GM19372 (cell line): Measurements from ENCODE around the gene LRP5.

Source experiments
- ATAC-seq: cut with Tn5 transposase; IDR thresholded peaks from one replicate; pipeline ENCODE4 v1.9.1; 2021; ENCODE audit warnings: mild to moderate bottlenecking, low read depth, moderate library complexity; ENCODE audit not compliant: unreplicated experiment

The LRP5 gene

DNA sequence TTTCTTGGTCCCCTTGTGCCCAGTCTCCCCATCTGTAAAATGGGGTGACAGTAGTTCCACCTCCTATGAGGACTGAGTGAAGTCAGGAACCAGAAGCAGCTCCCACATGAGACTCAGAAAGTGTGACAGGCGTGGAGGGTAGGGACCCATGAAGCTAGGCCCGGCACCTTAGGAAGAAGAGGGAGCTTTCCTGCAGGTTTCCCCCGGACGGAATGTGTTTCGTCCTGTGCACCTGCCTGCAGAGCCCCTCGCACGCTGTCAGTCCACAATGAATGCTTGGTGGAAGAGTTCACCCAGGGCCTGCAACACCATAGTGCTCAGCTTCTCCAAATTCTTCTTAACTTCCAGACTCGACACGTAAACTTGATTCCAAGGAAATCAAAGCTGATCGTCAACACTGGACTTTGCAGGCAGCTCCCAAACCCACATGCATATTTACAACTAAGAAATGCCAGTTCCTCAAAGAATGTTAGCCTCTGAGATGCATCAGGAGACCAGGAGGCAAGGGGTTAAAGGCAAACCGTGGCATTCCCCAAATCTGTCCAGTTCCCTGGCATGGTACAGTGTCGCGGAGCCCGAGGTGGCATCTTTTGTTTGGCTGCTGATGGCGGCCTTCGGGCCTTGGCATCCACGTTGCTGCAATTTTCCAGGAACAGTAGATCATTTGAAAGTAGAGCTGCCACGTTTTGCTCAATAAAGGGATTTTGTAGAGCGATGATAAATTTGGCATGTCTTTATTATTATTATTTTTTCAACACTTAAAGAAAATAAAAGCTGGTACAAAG is 15.4 kb downstream of the LRP5 start:
- no peak for ATAC-seq

DNA sequence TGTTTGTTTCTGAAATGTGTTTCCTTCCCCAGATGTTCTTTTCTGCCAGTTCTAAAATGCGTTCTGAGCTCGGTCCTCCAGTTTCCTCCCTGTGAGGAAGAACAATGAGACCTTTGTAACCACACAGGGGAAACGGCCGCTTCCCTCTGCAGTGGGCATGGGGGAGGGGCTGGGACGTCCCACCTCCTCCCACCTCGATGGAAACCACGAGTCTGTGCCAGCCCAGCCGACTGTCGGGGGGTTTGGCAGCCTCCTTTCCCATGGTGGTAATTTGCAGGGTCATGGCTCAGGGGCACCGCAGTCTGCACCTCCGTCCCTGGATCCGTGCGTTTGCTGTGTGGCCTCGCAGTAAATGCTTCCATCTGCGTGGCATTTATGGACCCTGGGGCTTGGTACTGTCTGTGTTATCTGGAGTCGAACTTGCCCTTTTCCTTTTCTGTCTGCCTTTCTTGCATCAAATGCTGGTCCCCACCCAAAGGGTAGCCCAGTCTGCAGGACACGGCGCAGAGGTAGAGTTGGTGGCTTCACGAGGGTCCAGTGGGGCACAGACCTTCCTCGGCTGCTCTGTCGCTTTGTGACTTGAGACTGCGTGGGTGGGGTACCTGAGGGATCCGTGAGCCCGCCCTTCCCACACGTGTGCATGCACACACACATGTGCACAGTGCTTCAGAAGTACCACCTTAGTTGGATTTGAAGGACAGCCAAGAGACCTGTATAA is 16.1 kb downstream of the LRP5 start:
- ATAC-seq: no peak

DNA sequence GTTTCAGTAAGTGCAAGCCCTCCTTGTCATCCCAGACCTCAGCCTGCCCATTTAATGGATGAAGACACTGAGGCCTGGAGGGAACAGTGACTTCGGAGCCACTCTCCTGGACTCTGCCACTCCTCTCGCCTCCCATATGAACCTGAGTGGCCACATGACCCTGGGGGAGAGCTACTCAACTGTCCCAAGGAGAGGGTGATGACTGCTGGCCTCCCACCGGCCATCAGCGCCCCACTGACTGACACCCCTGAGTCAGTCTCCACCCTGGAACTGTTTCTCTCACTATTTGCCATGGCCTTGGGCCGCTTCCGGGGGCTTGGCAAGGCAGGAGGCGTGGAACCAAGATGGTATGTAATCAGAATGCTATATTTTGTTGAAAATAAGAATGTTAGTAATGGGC is 17.1 kb downstream of the LRP5 start:
- no peak for ATAC-seq

DNA sequence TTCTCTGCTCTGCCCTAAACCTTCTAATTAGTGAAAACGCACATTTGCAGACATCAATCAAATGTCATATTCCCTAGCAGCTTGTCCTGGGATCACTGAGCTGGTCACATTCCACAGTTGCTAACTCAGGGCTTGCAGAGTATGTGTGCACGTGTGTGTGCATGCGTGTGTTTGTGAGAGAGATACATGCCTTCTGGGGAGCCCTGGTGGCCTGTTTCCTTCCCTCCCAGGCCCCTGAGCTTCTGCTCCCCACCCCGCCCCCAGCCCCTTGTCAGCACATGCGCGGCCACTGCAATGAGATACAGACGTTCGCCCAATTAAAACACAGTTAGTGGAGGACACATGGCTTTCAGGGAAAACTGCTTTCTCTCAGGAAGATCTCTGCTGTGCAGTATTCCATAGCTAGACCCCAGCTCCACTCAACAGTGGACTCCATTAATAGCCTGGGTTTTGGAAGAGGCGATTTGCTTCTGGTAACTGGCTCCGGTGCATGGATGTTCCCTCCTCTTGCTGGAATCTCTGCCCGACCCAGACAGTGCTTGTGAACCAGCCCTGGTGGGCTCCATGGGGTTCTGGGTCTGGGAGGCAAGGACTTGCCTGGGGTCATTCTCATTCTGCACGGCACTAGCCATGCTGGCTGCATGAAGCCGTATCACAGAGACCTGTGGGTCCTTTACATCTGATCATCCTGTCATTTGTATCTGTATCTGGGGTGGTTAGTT is 17.7 kb downstream of the LRP5 start:
- ATAC-seq: no peak

DNA sequence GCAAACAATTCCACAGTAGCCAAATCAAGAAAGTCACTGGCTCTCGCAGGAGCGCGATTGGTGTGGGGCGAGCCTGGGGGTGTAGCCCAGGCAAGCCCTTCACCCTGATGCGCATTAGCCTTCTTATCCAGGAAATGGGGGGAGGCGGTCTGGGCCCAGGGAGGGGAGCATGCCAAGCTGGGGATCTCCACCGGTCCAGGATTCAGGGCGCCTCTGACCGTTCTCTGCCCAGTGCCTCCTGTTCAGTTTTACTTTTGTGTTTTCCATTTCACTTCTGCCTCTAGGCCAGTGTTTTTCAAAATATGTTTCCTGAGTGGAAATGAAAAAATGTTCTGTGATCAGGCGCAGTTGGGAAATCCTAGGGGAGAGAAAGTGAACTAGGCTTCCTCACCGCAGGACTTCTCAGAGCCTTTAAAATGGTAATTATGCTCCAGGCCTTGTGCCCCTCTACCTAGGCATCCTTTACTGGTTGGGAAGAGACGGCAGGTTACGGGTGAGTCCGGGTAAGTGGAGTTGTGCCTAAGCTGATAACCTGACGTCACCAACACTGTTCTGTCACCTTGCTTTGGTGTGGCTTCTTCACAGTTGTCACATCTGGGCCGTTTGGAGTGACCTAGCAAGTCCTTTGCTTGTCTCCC is 18.4 kb downstream of the LRP5 start:
- no peak for ATAC-seq

DNA sequence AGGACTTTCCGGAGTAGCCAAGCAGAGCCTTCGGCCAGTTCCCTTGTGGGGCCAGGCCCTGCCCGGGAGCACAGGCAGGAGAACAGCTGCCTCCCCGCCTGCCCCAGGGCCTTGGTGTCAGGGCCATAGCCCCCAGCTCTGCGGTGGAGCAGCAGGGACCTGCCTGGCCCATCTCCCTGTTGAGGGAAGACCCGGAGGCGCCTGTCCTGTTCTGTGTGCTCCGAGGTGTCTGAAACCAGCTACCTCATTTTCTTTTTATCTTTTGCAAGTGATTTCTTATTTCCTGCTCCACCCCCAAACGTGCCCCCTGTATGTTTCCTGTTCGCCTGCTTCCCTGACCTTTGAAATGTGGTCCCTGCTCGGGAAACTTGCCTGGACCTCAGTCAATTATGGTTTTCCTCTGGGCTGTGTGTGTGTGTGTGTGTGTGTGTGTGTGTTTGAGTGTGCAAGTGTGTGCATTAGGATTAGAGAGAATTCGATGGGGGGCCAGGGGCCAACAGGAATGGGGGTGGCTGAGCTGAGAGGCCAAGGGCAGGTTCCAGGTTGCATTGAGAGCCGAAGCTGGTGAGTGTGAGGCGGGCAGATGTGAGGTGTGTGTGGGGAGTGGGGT is 19.1 kb downstream of the LRP5 start:
- ATAC-seq: no peak

DNA sequence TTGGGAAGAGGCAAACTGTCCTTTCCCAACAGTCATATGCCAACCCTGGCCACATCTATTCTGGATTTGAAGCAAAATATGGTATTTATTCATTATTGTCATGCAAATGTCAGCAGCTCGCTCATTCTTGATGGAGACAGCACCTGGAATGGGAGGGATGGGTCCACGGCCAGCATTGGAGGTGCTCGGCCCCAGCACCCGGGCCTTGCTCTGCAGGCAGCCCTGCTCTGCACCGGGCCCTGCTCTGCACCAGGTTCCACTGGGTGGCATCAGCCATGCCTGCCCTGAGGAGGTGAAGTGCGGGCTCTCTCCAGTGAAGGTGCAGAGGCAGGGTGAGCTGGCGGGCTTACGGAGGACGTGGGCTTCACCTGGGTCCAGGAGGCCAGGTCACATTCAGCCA is 19.8 kb downstream of the LRP5 start:
- ATAC-seq: no peak

DNA sequence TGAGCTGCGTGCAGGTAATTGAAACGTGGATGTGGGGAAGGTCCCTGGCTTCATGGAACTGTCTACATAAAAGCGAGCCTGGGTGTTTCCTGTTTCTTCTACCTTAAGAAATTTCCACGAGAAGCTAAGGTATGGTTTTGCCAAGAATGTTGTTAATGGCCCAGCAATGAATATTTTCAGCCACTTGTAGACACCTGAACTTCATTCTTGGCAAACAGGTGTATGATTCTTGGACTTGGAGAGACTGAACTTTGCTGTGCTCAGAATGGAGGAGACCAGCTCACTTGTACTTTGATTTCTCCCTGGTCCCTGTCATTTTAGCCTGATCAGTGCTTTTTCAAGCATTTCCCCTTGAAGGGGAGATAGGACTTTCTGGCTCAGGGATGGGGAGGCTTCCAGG is 20.8 kb downstream of the LRP5 start:
- no peak for ATAC-seq

DNA sequence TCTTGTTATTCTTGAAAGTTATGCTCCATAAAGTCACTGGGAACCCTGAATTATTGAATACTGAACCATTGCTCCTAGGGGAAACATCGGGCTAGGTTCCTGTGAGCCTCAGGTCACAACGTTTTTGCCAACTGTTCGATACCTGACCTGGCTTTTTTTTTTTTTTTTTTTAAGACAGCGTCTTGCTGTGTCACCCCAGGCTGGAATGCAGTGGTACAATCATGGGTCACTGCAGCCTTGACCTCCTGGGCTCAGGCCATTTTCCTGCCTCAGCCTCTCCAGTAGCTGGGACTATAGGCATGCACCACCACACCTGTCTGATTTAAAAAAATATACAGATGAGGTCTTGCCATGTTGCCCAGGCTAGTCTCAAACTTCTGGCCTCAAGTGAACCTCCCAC is 22.5 kb downstream of the LRP5 start:
- no peak for ATAC-seq

DNA sequence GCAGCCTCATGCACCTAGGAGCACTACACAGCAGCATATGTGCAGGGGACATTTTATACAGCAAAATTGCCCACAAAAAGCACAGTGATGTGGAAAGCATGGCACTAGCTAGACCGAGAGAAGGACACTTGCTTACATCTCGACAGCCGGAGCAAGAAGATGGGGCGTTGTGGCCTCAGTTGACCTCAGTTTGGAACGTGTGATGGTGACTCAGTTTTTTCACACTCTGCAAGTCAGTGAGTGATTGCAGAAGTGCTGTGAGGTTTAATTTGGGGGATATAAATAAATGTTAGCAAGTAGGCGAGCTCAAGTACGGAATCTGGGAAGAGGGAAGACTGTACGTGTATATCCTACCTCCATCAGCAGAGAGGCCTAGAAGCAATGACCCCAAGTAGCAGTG is 23.3 kb downstream of the LRP5 start:
- no peak for ATAC-seq

DNA sequence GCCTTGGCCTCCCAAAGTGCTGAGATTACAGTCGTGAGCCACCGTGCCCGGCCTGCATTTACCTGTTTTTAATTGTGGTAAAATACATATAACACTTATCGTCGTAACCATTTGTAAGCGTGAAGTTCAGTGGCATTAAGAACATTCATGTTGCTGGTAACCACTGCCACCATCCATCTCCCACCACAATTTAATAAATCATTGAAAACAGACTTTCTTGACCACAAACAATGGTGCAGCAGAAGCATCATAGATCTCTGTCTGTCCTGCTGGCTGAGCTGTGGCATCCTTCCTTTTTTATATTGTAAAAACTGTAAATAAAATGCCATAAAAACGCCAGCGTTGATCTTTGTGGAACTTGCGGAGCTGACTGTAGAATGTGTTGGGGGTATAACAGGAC is 24.3 kb downstream of the LRP5 start:
- ATAC-seq: no peak

DNA sequence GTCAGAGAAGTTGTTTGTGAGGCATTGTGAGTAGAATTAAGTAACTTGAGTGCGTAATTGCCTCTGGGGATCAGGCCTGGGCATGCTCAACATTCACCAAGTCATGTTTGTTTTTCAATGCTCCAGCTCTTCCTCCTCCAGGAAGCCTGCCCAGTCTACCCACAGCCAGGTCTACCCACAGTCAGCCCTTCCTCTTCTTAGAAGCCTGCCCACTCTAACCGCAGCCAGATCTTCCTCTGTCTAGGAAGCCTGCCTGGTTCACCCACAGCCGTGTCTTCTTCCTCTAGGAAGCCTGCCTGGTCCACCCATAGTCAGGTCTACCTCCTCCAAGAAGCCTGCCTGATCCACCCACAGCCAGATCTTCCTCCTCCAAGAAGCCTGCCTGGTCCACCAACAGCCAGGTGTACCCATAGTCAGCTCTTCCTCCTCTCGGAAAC is 25.0 kb downstream of the LRP5 start:
- ATAC-seq: no peak

DNA sequence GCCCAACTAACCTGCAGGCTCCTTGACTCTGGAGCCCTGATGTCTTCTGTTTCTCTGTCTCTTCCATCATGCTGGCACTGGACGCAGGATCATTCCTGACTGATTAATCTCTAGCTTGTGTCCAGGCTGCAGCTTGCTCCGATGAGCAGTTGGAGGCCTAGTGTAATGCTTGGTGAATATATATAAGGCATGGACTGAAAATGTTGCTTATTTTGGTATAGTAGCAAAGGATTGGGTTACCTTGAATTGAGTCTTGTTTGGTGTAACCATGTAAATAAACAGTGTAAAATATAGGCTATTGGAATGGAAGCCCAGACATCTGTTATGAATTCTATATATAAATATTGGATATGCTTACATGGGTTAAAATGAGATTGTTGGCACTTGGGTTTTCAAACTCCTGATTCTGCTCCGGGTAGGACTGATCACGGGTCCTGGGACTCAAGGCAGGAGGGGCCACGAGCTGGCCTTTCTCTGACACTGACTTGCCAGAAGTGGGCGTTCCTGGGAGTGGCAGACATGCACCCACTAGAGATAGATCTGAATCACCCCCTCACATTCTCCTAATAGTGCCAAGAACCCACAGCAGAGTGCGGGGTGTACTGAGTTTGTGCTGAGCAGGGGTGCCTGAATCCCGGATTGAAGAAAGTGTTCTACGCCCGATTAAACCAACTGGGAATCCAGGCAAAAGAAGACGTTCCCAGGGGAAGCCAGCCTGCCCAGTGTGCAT is 25.8 kb downstream of the LRP5 start:
- no peak for ATAC-seq

DNA sequence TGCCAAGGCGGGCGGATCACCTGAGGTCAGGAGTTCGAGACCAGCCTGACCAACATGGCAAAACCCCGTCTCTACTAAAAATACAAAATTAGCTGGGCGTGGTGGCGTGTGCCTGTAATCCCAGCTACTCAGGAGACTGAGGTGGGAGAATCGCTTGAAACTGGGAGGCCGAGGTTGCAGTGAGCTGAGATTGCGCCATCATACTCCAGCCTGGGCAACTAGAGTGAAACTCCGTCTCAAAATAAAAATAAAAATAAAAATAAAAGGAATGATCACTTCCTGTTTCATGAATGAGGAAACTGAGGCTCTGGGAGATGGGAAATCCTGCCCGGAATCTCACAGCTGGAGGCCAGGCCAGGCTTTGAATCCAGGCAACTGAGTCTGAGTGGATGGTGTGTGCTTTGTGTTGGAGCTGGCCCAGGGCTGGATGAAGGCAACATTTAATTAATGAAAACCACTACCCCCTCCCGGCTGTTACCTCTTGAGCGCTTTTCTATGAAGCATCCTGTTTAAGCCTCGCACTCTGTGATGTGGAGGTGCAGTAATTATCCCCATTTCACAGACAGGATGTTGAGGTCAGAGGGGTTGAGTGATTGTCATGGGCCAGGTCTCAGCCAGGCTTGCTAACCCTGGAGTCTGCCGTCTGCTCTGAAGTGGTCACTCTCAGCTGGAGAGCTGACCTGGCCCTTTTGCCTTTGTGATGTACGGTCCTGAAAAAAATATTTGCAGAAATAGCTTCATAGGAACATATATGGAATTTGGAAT is 27.8 kb downstream of the LRP5 start:
- no peak for ATAC-seq

DNA sequence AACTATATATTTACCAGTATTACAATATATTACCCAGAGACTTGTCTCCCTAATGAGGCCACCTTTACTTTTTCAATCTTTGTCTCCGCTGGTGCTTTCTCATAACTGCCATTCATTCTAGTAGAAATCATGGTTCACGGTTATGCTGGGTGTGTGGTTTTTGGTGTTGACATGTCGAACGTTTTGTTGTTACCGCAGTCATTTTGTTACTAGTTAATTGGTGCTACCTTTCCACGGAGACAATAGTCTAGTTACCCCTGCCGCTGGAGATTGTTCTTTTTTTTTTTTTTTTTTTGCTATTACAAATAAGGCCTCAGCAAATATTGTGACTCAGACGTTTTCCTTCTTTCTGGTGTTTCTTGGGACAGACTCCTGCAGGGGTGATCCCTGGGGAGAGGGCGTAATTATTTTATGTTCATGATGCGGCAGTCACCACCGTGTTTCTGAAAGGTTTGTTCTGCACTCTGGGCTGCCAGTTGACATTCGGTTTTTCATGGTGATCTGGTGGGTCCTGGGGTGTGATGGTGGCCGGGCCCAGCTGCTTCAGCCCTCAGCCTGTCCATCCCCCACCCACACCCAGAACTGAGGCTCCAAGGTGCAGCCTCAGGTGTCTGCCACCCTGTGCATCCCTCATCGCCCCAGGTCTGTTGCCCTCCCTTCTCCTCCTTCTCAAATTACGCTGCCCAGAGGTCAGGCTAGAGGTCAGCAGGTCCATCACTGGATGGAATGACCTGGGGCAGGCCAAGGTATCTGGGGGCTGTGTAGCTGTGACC is 28.6 kb downstream of the LRP5 start:
- no peak for ATAC-seq

DNA sequence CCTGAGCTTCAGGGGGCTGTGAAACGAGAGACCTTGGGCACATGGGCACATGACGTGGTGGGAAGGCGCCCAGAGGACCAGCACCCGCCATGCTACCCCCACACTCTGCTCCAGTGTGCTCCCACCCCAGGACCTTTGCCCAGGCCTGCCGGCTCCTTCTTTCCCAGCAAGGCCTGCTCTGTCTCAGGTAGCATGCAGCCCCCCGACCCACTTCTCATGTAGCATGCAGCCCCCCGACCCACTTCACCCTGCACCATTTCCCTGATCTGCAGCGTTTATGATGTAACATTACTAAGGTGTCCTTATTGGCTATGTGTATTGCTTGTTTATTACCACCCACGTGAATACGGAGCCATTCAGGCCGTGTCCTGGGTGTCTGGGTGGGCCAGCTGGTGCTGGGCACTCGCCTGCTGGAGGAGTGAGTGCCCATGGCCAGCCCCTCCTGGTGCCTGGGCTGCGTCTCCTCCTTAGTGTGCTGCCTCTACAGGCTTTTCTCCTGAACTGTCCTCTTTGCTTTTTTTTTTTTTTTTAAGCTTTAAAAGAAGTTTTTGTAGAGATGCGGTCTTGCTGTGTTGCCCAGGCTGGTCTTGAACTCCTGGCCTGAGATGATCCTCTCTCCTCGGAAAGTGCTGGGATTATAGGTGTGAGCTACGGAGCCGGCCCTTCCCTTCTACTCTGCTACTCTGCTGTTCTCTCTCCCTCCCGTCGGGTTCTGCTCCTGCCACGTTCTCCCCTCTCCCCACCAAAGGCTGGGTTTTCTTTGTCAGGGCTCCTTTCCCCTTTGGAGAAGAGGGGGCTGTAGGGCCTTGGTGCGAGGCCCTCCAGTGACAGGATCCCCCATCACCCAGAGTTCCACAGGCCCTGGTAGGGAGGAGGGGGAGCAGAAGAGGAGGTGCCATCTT is 29.4 kb downstream of the LRP5 start:
- no peak for ATAC-seq

DNA sequence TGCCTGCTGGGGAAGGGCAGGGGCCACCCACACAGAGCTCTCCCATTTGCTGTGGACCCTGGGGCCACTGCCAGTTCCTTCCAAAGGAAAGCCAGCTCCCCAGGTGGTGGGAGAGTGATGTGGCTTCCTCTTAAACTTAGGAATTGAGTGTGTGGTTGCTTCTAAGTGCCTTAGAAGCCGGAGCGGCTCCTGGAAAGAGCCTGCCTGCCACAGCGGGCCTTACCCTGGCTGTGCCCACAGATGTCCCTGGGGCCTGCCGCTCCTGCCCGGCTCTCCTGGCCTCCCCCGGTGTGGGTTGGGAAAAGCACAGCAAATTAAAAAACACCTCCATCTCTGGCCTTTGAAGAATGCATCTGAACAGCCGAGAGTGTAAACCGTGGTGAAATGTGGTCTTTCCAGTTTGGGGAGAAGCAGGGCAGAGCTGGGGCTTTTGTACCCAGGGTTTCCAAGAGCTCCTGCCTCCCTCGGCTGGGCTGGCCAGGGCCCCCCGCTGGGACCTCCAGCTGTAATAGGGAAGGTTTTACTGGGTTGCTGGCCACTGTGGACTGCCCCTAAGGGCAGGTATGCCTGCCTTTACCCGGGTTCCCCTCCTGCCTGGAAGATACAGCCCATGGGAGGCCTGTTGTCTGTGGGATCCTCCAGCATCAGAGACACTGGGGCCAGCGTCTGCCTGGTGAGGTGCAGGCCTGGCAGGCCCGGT is 30.2 kb downstream of the LRP5 start:
- no peak for ATAC-seq
